ENCODE data around the gene OTULINL. TPM values are rescaled to one million over a fixed set of nuclear protein-coding genes. Genes with fewer than 3 reads are reported as not detected.
"Not testable (repeated sequence)": the region's sequence is repeated elsewhere in the genome, so short reads cannot be mapped to it uniquely, and the experiment has no call there.

The OTULINL gene
- total RNA-seq = 4.9 TPM
- long read RNA-seq, transcript OTULINL-201 (8 exons, 3,597 nt) = major isoform, 6 of 6 reads
- long read RNA-seq, partial matches to known transcripts = 0 of 6 reads
- long read RNA-seq, other reads (novel, unspliced or antisense) = 0 of 6 reads

DNA sequence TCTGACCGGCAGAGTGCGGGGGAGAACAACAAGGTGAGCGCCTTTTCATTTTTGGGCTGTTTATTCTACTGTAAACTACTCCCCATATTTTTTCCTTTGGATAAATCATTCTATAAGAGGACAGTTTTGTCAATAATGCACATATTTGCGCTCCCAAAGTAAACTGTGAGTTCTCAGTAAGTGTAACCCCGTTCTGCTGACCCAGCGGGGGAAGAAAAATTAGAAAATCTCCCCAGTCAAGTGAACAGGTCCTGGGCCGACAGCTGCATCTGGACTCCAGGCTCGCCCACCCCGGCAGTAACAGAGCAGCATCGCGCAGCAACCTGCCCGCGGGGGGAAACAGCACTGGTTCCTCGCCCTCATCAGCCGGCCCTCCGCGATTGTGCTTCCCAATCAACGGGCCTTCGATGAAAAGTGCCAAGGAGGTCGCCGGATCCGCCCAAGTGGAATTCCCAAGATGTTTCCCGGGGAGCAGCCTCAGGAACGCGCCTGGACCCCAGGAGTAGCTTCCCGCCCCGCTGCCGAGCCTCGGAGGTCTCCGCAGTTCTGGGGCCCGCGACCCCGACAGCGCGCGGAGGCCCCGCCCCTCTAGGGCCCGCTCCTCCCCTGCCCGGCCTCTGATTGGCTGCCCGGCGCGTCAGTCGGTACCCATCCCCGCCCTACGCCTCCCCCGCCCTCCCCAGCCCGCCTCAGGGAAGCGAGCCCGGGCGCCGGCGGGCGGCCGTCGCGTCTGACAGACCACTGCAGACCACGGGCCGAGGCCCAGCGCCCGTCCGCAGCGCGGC is at the start of gene OTULINL:
Gene OTULINL (plus strand): TSS at position 687 of the 785 bp plus-strand sequence. CDS start 103 bp downstream, outside the sequence.
- DNase-seq = peak; percentile 92
- peak; percentile 97 for ATAC-seq (ENCODE audit: poor library complexity)
- intact Hi-C loops (cut with DNase I) = no loop called here

DNA sequence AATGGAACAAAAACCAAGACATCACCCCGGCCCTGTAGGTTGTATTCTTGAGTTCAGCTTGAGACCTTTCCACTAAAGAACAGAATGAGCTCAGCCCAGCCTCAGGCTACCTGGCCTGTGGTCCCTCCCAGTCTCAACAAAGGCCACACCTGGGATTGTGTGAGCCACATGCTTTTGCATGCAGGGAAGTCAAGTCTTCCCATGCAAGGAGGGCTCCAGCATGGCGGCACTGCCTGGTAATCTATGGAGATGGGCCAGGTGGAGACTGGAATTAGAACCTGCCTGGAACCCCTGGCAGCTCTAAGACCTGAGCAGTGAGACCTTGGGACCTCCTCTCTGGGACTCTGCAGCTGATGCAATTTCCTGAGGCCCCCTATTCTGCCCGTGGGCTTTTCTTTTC is 49.4 kb upstream of the OTULINL start:
- ATAC-seq (ENCODE audit: poor library complexity) = no peak
- intact Hi-C loops (cut with DNase I) = no loop called here
- DNase-seq = no peak

GRCh38 chr5:14534773-14535172 is 46.8 kb upstream of the OTULINL start:
- intact Hi-C loops (cut with DNase I) = no loop called here
- no peak for DNase-seq
- peak; percentile 51 for ATAC-seq (ENCODE audit: poor library complexity)

DNA sequence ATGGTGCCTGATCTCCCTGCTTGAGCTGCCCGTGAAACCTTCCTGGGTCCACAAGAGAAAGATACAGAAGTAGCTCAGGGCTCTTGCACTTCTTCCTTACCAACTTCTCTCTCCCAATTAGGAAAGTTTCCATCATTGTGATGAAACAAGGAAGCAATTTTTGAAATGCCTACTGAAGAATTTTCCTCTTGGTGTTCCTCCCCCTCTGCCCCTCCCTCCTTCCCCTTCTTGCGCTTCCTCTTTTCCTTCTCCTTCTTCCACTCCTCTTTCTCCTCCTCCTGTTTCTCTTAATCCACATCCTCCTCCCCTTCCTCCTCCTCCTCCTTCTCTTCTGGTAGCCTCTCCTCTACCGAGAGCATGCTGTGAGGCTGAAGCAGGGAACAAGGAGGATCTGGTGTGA is 36.3 kb upstream of the OTULINL start:
- DNase-seq = no peak
- peak; percentile 57 for ATAC-seq (ENCODE audit: poor library complexity)
- intact Hi-C loops (cut with DNase I) = no loop called here

- intact Hi-C loops (cut with DNase I) = no loop called here
- no peak for DNase-seq
- no peak for ATAC-seq (ENCODE audit: poor library complexity)
Observed at GRCh38 chr5:14545862-14546261, 35.7 kb upstream of the OTULINL start.

GRCh38 chr5:14547666-14548065 is 33.9 kb upstream of the OTULINL start:
- ATAC-seq (ENCODE audit: poor library complexity) (no peak), DNase-seq (no peak)
- intact Hi-C loops (cut with DNase I) = no loop called here

GRCh38 chr5:14551211-14551610 is 30.4 kb upstream of the OTULINL start:
- ATAC-seq (ENCODE audit: poor library complexity) = no peak
- no peak for DNase-seq
- intact Hi-C loops (cut with DNase I) = no loop called here

DNA sequence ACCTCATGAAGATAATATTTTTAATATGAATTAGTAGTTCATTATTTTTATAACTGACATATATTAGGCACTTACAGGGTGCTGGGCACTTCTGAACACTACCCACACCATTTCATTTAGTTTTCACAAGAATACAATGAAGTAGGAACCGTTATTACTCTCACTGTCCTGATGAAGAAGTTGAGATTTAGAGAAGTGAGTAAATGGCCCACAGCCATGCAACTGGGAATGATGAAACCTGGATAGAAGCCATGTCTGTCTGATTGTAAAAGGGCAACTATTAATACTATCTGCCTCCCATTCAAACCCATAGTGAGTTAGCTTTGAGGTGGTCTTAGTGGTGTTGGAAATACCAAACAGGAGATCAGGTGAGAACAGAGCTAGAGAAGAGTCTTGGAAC is 29.6 kb upstream of the OTULINL start:
- intact Hi-C loops (cut with DNase I) = no loop called here
- no peak for DNase-seq
- peak; percentile 39 for ATAC-seq (ENCODE audit: poor library complexity)

DNA sequence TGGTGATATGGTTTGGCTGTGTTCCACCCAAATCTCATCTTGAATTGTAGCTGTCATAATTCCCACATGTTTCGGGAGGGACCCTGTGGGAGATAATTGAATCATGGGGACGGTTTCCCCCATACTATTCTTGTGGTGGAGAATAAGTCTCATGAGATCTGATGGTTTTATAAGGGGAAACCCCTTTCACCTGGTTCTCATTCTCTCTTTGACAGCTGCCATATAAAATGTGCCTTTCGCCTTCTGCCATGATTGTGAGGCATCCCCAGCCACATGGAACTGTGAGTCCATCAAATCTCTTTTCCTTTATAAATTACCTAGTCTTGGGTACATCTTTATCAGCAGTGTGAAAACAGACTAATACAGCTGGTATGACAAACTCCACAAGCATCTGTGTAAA is 27.3 kb upstream of the OTULINL start:
- intact Hi-C loops (cut with DNase I); DNase-seq; ATAC-seq (ENCODE audit: poor library complexity): not testable (repeated sequence)

DNA sequence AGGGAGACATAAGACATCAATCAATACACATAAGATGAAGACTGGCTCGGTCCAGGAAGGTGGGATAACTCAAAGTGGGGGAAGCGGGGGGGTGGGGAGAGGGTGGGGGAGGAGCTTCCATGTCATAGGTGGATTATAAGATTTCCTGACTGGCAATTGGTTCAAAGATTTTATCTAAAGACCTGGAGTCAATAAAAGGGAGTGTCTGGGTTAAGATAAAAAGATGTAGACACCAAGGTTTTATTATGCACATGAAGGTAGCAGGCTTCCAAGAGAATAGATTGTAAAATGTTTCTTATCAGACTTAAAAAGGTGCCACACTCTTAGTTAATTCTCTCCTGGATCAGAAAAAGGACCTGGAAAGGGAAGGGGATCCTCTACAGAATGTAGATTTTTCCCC is 25.6 kb upstream of the OTULINL start:
- ATAC-seq (ENCODE audit: poor library complexity) = no peak
- intact Hi-C loops (cut with DNase I) = no loop called here
- no peak for DNase-seq

DNA sequence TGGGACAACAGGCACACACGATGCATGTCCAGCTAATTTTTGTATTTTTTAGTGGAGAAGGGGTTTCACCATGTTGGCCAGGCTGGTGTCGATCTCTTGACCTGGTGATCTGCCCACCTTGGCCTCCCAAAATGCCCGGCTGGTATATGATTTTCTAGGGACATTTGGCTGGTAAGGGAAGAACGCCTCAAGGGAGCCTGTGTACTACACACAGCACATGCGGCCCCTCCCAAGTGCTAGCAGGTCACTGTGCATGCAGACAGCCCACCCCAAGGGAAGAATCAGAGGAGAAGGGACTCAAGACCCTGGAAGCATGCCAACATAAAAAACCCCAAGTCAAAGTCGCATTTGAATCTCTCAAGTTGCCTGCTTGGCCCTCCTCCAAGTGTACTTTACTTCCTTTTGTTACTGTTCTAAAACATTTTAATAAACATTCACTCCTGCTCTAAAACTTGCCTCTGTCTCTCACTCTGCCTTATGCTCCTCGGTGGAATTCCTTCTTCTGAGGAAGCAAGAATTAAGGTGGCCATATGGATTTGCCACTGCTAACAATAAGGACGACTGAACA is 24.3 kb upstream of the OTULINL start:
- DNase-seq (no peak), ATAC-seq (ENCODE audit: poor library complexity) (no peak)
- intact Hi-C loops (cut with DNase I) = no loop called here

GRCh38 chr5:14557791-14558415 is 23.7 kb upstream of the OTULINL start:
- DNase-seq (no peak), ATAC-seq (ENCODE audit: poor library complexity) (no peak)
- intact Hi-C loops (cut with DNase I) = no loop called here

- DNase-seq = no peak
- ATAC-seq (ENCODE audit: poor library complexity) = no peak
- intact Hi-C loops (cut with DNase I) = no loop called here
Observed at GRCh38 chr5:14560091-14560595, 21.4 kb upstream of the OTULINL start.

DNA sequence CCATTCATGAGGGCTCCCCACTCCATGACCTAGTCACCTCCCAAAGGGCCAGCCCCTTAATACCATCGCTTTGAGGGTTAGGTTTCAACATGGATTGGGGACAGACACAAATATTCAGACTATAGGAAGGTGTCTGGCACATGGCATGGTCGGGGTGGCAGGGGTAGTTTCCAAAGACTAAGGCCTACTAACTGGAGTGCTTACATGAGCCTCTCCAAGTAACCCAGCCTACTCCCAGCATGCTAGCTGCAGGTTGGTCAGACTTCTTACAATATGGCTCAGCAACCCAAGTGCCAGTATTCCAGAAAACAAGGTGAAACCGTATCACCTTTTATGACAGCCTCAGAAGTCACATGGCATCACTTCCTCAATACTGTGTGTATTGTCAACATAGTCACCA is 19.9 kb upstream of the OTULINL start:
- no peak for ATAC-seq (ENCODE audit: poor library complexity)
- intact Hi-C loops (cut with DNase I) = no loop called here
- DNase-seq = no peak

DNA sequence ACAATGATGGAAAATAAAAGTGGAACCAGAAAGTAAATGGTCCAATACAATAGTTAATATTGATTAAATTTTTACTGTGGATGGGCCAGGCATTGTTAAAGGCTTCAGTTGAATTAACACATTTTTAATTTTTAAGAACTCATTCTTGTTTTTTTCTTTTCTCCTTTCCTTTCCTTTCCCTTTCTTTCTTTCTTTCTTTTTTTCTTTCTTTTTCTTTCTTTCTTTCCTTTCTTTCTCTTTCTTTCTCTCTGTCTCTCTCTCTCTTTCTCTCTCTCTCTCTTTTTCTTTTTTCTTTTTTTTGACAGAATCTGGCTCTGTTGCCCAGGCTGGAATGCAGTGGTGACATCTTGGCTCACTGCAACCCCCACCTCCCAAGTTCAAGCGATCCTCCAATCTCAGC is 13.3 kb upstream of the OTULINL start:
- no peak for DNase-seq
- intact Hi-C loops (cut with DNase I) = no loop called here
- ATAC-seq (ENCODE audit: poor library complexity) = no peak

GRCh38 chr5:14569948-14570691 is 11.5 kb upstream of the OTULINL start:
- ATAC-seq (ENCODE audit: poor library complexity) = no peak
- intact Hi-C loops (cut with DNase I) = no loop called here
- no peak for DNase-seq

GRCh38 chr5:14571901-14572300 is 9.7 kb upstream of the OTULINL start:
- no peak for DNase-seq
- no peak for ATAC-seq (ENCODE audit: poor library complexity)
- intact Hi-C loops (cut with DNase I) = no loop called here

DNA sequence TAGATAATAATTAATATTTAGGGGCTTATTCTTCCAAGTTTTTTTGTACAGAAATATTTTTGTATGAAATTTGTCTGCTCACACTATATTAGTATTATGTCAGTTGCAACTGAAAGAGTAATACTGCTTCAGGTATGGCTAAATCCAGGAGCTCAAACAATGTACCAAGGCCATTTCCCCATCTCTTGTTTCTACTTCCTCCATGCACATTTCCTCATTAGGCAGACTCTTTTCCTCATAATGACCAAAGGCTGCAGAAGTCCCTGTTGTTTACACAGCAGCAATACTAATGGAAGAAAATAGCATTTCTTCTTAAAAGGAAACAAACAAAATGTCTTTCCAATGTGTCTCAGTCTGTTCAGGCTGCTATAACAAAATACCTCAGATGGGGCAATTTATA is 9.2 kb upstream of the OTULINL start:
- intact Hi-C loops (cut with DNase I) = no loop called here
- ATAC-seq (ENCODE audit: poor library complexity) (no peak), DNase-seq (no peak)

DNA sequence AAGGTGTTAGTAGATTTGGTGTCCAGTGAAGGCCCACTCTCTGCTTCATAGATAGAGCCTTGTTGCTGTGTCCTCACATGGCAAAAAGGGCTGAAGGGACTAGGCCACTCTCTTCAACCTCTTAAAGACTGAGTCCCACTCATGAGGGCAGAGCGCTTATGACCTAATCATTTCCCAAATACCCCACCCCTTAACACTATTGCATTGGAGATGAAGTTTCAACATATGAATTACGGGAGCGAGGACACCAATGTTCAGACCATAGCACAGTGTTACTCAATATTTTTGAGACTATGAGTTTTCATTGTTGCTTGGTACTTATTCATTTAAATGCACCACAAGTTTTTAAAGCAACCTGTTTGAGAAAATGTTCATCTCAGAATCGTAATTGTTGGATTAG is 8.8 kb upstream of the OTULINL start:
- intact Hi-C loops (cut with DNase I) = no loop called here
- ATAC-seq (ENCODE audit: poor library complexity) = no peak

More for the DNA sequence above, 8.8 kb upstream of the OTULINL start:
- DNase-seq = no peak
